Neural progenitor cell (in vitro differentiated cells): ENCODE results near the gene DNER. TPM values are rescaled to one million over a fixed set of nuclear protein-coding genes. Genes with fewer than 3 reads are reported as not detected.
"Not testable (repeated sequence)": the region's sequence is repeated elsewhere in the genome, so short reads cannot be mapped to it uniquely, and the experiment has no call there.

Experiments used
- DNase-seq: peaks from one replicate; pipeline ENCODE4 v3.0.0-alpha.2; 2016; ENCODE audit warnings: low spot score
- H2AFZ ChIP-seq: fragments of 200-600 bp; sonication (generic); replicated peaks from 2 replicates; pipeline ENCODE4 v1.6.1; 2016; ENCODE audit warnings: antibody characterized with exemption
- H3F3A ChIP-seq: fragments of 200-600 bp; sonication (generic); 2 replicates; pipeline ENCODE4 v1.6.1; 2016; ENCODE audit warnings: antibody characterized with exemption, low read depth
- H3K27ac ChIP-seq: fragments of 200-600 bp; sonication (generic); 2 replicates; pipeline ENCODE4 v1.5.1; 2016; ENCODE audit warnings: mild to moderate bottlenecking
- H3K27me3 ChIP-seq: fragments of 200-600 bp; sonication (generic); 2 replicates; pipeline ENCODE4 v1.6.1; 2016; ENCODE audit warnings: mild to moderate bottlenecking, moderate library complexity
- H3K36me3 ChIP-seq: fragments of 200-600 bp; sonication (generic); 2 replicates; pipeline ENCODE4 v1.5.1; 2016
- H3K4me1 ChIP-seq: fragments of 200-600 bp; sonication (generic); 2 replicates; pipeline ENCODE4 v1.6.1; 2016; ENCODE audit warnings: mixed run types
- H3K4me2 ChIP-seq: fragments of 200-600 bp; sonication (generic); 2 replicates; pipeline ENCODE4 v1.6.1; 2016
- H3K4me3 ChIP-seq: fragments of 200-600 bp; sonication (generic); 2 replicates; pipeline ENCODE4 v1.5.1; 2016
- H3K79me2 ChIP-seq: fragments of 200-600 bp; sonication (generic); 2 replicates; pipeline ENCODE4 v1.6.1; 2016; ENCODE audit warnings: low read depth
- H3K9ac ChIP-seq: fragments of 200-600 bp; sonication (generic); 2 replicates; pipeline ENCODE4 v1.6.1; 2016
- H3K9me3 ChIP-seq: fragments of 200-600 bp; sonication (generic); 2 replicates; pipeline ENCODE4 v1.5.1; 2016; ENCODE audit warnings: low read depth
- H4K20me1 ChIP-seq: fragments of 200-600 bp; sonication (generic); 2 replicates; pipeline ENCODE4 v1.6.1; 2016; ENCODE audit warnings: low read depth
- H3K27ac Mint-ChIP-seq: 3 replicates; pipeline ENCODE4 v1.8.0; 2021; ENCODE audit warnings: mixed read lengths
- H3K27me3 Mint-ChIP-seq: 2 replicates; pipeline ENCODE4 v1.8.0; 2022; ENCODE audit warnings: low read depth, mild to moderate bottlenecking, inconsistent platforms, moderate library complexity, mixed read lengths; ENCODE audit not compliant: insufficient read depth
- H3K36me3 Mint-ChIP-seq: 3 replicates; pipeline ENCODE4 v1.8.0; 2021; ENCODE audit warnings: mixed read lengths
- H3K4me1 Mint-ChIP-seq: 3 replicates; pipeline ENCODE4 v1.8.0; 2021; ENCODE audit warnings: mixed read lengths
- H3K4me3 Mint-ChIP-seq: 3 replicates; pipeline ENCODE4 v1.8.0; 2021; ENCODE audit warnings: mild to moderate bottlenecking, moderate library complexity, mixed read lengths
- H3K9me3 Mint-ChIP-seq: 3 replicates; pipeline ENCODE4 v1.8.0; 2020; ENCODE audit warnings: mixed read lengths
- EZH2 ChIP-seq: fragments of 200-600 bp; sonication (generic); IDR thresholded peaks from 2 replicates; pipeline ENCODE4 v1.6.1; 2017; ENCODE audit warnings: antibody characterized with exemption, mild to moderate bottlenecking, moderate library complexity
- EZH2phosphoT487 ChIP-seq: fragments of 200-600 bp; sonication (generic); IDR thresholded peaks from 2 replicates; pipeline ENCODE4 v1.6.1; 2017; ENCODE audit warnings: antibody characterized with exemption
- total RNA-seq: library from RNA; depleted of rRNA; stranded (reverse); fragments of >200 nt; gene quantifications from 2 replicates; pipeline ENCODE4 v1.2.3, GENCODE V29; 2015; ENCODE audit warnings: low replicate concordance
- TF ChIP-seq, protein P1 (sequence below): fragments of 200-600 bp; sonication (generic); IDR thresholded peaks from 2 replicates; pipeline ENCODE4 v1.5.1; 2017; ENCODE audit warnings: antibody characterized with exemption, mild to moderate bottlenecking

The DNER gene
- 0.97 and 1.4 TPM in 2 replicates for total RNA-seq

DNA sequence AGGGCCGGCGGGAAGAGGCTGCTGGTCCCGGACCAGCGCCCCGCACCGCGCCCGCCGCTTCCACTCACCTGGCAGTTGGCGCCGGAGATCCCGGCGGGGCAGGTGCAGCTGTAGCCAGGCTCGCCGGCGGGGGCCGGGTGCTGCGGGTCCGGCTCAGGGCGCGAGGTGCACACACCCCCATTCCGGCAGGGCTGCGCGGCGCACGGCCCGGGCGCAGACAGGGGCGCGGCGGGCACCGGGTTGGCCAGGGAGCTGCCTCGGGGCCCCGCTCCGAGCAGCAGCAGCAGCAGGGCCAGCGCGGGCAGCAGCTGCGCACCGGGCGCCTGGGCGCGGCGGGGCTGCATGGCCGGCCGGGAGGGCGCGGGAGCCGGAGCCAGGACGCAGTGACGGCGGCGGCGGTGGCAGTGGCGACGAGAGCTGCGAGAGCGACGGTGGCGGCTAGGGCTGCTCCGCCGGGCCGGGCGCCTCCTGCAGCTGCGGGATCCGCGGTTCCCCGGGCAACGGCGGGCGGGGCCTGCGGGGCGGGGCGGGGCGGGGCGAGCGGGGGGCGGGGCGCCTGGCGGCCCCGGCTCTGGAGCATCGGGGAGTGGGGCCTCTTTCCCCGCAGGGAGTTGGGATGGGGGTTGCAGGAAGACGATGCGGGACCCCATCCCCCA is at the start of gene DNER:
Gene DNER, minus strand, starts transcription at position 476 of the 656 bp plus-strand sequence. Its CDS starts 132 bp downstream, at position 344.
- Histone ChIP-seq H3K4me2 (peak within 1 kb of the TSS; percentile 88), H3K36me3 (no peaks in the 10 kb centered on the region), H4K20me1 (peaks cover 39% of the 10 kb centered on the region), H3K27me3 (peaks cover 98% of the 10 kb centered on the region), H3K4me1 (peaks cover 4% of the 10 kb centered on the region), H3K79me2 (no peaks in the 10 kb centered on the region), H3F3A (peaks cover 15% of the 10 kb centered on the region), H2AFZ (peak within 1 kb of the TSS; percentile 64), H3K9ac (no peak within 1 kb of the TSS), H3K9me3 (no peaks in the 10 kb centered on the region), H3K27ac (no peak within 1 kb of the TSS), H3K4me3 (peak within 1 kb of the TSS; percentile 80)
- Mint-ChIP-seq H3K36me3 (no peaks in the 10 kb centered on the region), H3K27me3 (peaks cover 52% of the 10 kb centered on the region), H3K27ac (no peak within 1 kb of the TSS), H3K9me3 (peaks cover 5% of the 10 kb centered on the region), H3K4me1 (peaks cover 19% of the 10 kb centered on the region), H3K4me3 (peak within 1 kb of the TSS; percentile 92)
- TF ChIP-seq, protein P1, sequence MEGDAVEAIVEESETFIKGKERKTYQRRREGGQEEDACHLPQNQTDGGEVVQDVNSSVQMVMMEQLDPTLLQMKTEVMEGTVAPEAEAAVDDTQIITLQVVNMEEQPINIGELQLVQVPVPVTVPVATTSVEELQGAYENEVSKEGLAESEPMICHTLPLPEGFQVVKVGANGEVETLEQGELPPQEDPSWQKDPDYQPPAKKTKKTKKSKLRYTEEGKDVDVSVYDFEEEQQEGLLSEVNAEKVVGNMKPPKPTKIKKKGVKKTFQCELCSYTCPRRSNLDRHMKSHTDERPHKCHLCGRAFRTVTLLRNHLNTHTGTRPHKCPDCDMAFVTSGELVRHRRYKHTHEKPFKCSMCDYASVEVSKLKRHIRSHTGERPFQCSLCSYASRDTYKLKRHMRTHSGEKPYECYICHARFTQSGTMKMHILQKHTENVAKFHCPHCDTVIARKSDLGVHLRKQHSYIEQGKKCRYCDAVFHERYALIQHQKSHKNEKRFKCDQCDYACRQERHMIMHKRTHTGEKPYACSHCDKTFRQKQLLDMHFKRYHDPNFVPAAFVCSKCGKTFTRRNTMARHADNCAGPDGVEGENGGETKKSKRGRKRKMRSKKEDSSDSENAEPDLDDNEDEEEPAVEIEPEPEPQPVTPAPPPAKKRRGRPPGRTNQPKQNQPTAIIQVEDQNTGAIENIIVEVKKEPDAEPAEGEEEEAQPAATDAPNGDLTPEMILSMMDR = no peak
- TF ChIP-seq EZH2 = peak; percentile 2
- peak; percentile 87 for DNase-seq

- Mint-ChIP-seq H3K9me3 (no peaks in the 10 kb centered on the region), H3K27me3 (no peaks in the 10 kb centered on the region), H3K36me3 (peaks cover 12% of the 10 kb centered on the region), H3K4me1 (peaks cover 12% of the 10 kb centered on the region), H3K4me3 (no peak overlapping the region), H3K27ac (no peak overlapping the region)
- no peaks in the 10 kb centered on the region for H3F3A ChIP-seq
- H3K79me2 ChIP-seq = no peaks in the 10 kb centered on the region
- no peak overlapping the region for H3K4me3 ChIP-seq
- H3K27me3 ChIP-seq = no peaks in the 10 kb centered on the region
- no peak overlapping the region for H3K9ac ChIP-seq
- H2AFZ ChIP-seq = no peak overlapping the region
- peaks cover 10% of the 10 kb centered on the region for H3K36me3 ChIP-seq
- no peak for DNase-seq
- no peaks in the 10 kb centered on the region for H3K9me3 ChIP-seq
- TF ChIP-seq EZH2 = no peak
- TF ChIP-seq EZH2phosphoT487 = no peak
- peaks cover 7% of the 10 kb centered on the region for H4K20me1 ChIP-seq
- H3K27ac ChIP-seq = no peak overlapping the region
- H3K4me1 ChIP-seq = peaks cover 17% of the 10 kb centered on the region
- H3K4me2 ChIP-seq = no peak overlapping the region
These were observed 47.3 kb upstream of the DNER start for GRCh38 chr2:229761663-229762062.

DNA sequence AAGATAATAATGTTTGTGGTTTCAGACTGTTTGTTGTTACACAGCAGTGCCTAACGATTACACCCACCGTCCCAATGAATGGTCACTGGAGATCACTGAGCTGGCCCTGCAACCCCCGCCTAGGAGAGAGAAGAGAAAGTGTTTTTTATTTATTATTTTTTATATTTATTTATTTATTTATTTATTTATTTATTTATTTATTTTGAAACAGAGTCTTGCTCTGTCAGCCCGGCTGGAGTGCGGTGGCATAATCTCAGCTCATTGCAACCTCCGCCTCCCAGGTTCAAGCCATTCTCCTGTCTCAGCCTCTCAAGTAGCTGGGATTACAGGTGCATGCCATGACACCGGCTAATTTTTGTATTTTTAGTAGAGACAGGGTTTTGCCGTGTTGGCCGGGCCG is 43.1 kb upstream of the DNER start:
- not testable (repeated sequence) for H3K27me3 Mint-ChIP-seq, H3K4me3 Mint-ChIP-seq, H3K4me1 Mint-ChIP-seq, H3K9me3 Mint-ChIP-seq, H3K79me2 ChIP-seq, H3K36me3 Mint-ChIP-seq, H4K20me1 ChIP-seq, H3K9ac ChIP-seq, H3K4me2 ChIP-seq, H3K4me1 ChIP-seq, H3K9me3 ChIP-seq, H2AFZ ChIP-seq, H3K27me3 ChIP-seq, H3K27ac Mint-ChIP-seq, DNase-seq, H3K4me3 ChIP-seq, H3K36me3 ChIP-seq, H3F3A ChIP-seq, H3K27ac ChIP-seq

DNA sequence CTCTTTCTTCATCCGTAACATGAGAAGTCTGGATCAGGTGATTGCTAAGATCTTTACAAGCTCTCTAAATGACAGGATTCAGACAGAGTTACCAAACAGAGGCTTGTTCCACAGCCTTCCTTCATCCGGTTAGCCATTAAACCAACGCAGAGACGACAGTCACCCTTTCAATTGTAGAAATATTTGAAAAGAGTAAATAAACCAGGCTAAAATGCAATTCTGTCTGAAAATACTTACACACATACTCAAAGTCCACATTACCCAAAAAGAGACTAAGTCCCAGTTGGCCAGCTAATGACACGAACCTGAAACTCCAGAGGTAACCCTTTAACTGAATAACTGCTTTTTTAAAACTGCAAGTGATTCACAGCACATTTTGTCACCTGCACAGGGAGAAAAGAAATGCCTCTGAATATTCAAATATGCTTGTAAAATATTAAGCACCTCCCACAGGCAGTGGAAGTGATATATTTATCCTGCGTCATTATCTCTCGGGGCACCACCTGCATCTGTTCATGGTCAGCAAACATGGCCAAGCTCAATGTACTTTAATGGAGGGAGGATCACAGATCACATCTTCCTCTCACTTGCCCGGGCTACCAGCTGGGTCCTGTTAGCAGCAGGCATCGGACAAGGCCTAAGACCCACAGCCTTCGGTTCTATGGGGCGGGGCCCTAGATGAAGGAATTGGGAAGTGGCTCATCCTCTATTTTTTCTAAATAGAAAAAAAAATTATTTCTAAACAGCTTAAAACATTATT is 38.8 kb upstream of the DNER start:
- H3K9me3 ChIP-seq = no peaks in the 10 kb centered on the region
- H3K27ac ChIP-seq = no peak overlapping the region
- no peaks in the 10 kb centered on the region for H3K36me3 ChIP-seq
- no peak overlapping the region for H3K4me3 ChIP-seq
- H3K9ac ChIP-seq = no peak overlapping the region
- H4K20me1 ChIP-seq = no peaks in the 10 kb centered on the region
- H3K4me1 Mint-ChIP-seq = no peaks in the 10 kb centered on the region
- H3K27me3 ChIP-seq = no peaks in the 10 kb centered on the region
- no peak for DNase-seq
- H3K9me3 Mint-ChIP-seq = peaks cover 2% of the 10 kb centered on the region
- peaks cover 2% of the 10 kb centered on the region for H3K27me3 Mint-ChIP-seq
- H3K79me2 ChIP-seq = no peaks in the 10 kb centered on the region
- peaks cover 3% of the 10 kb centered on the region for H3K36me3 Mint-ChIP-seq
- no peak overlapping the region for H3K4me3 Mint-ChIP-seq
- TF ChIP-seq EZH2phosphoT487 = no peak
- TF ChIP-seq, protein P1 = no peak
- TF ChIP-seq EZH2 = no peak
- H3F3A ChIP-seq = no peaks in the 10 kb centered on the region
- H3K4me2 ChIP-seq = no peak overlapping the region
- no peaks in the 10 kb centered on the region for H3K4me1 ChIP-seq
- no peak overlapping the region for H2AFZ ChIP-seq
- no peak overlapping the region for H3K27ac Mint-ChIP-seq
